Keratinocyte (primary cell): ENCODE results near the gene TGFBRAP1. TPM values are rescaled to one million over a fixed set of nuclear protein-coding genes. Genes with fewer than 3 reads are reported as not detected.

Experiments
- DNase-seq: peaks from one replicate; pipeline ENCODE4 v3.0.0-alpha.2; 2011; ENCODE audit warnings: low read depth, missing footprints, low spot score
- FAIRE-seq: peaks from 2 replicates; lab custom pipeline; 2011; peaks lifted over from hg19 to GRCh38; lab: Jason Lieb, UNC
- H2AFZ ChIP-seq: 2 replicates; pipeline ENCODE4 v1.6.0; 2012; ENCODE audit warnings: low read length, control low read depth, inconsistent platforms; ENCODE audit not compliant: control insufficient read depth
- H3K27ac ChIP-seq: 2 replicates; pipeline ENCODE4 v1.5.1; 2011; ENCODE audit warnings: low read length; ENCODE audit not compliant: control insufficient read depth, insufficient read depth
- H3K27me3 ChIP-seq: 3 replicates; pipeline ENCODE4 v1.6.0; 2011; ENCODE audit warnings: low read length; ENCODE audit not compliant: control insufficient read depth, insufficient read depth; ENCODE audit errors: extremely low read depth
- H3K36me3 ChIP-seq, 2 experiments: 2 replicates in 1 of 2; 3 replicates in 1 of 2; pipeline ENCODE4 v1.5.1; 2011; ENCODE audit warnings: low read length in 2 of 2, mild to moderate bottlenecking in 1 of 2; ENCODE audit not compliant: control insufficient read depth in 2 of 2, insufficient read depth in 2 of 2; ENCODE audit errors: extremely low read depth in 1 of 2
- H3K4me1 ChIP-seq: 3 replicates; pipeline ENCODE4 v1.5.1; 2011; ENCODE audit warnings: low read length; ENCODE audit not compliant: control insufficient read depth, insufficient read depth; ENCODE audit errors: extremely low read depth
- H3K4me2 ChIP-seq: 3 replicates; pipeline ENCODE4 v1.6.0; 2011; ENCODE audit warnings: low read depth, low read length; ENCODE audit not compliant: control insufficient read depth, insufficient read depth; ENCODE audit errors: extremely low read depth
- H3K4me3 ChIP-seq, 3 experiments: fragments of 200-600 bp in 1 of 3; sonication (generic) in 1 of 3; 2 replicates in 2 of 3; 3 replicates in 1 of 3; pipeline ENCODE4 v1.5.1; 2011 to 2016; ENCODE audit warnings: low read length in 3 of 3, mild to moderate bottlenecking in 3 of 3, control low read depth in 2 of 3, inconsistent platforms in 1 of 3, low read depth in 1 of 3, mixed read lengths in 1 of 3, mixed run types in 1 of 3, moderate library complexity in 1 of 3; ENCODE audit not compliant: control insufficient read depth in 2 of 3, insufficient read depth in 2 of 3; ENCODE audit errors: extremely low read depth in 1 of 3
- H3K79me2 ChIP-seq: 2 replicates; pipeline ENCODE4 v1.6.0; 2012; ENCODE audit warnings: low read length; ENCODE audit not compliant: control insufficient read depth, insufficient read depth
- H3K9ac ChIP-seq: 3 replicates; pipeline ENCODE4 v1.6.0; 2011; ENCODE audit warnings: low read length; ENCODE audit not compliant: control insufficient read depth, insufficient read depth; ENCODE audit errors: extremely low read depth
- H3K9me1 ChIP-seq: 3 replicates; pipeline ENCODE4 v1.6.0; 2011; ENCODE audit warnings: low read length; ENCODE audit not compliant: control insufficient read depth, insufficient read depth; ENCODE audit errors: extremely low read depth
- H3K9me3 ChIP-seq: 2 replicates; pipeline ENCODE4 v1.5.1; 2012; ENCODE audit warnings: low read depth, low read length; ENCODE audit not compliant: control insufficient read depth
- H4K20me1 ChIP-seq: 3 replicates; pipeline ENCODE4 v1.6.0; 2011; ENCODE audit warnings: low read length; ENCODE audit not compliant: control insufficient read depth, insufficient read depth; ENCODE audit errors: extremely low read depth
- EZH2 ChIP-seq: IDR thresholded peaks from one replicate; pipeline ENCODE4 v1.6.1; 2012; ENCODE audit warnings: inconsistent platforms, mild to moderate bottlenecking, low read length, moderate library complexity
- dilution Hi-C: fragments of 300-500 bp; cut with MboI; formaldehyde crosslinking; loops from one replicate; pipeline ENCODE4 v1.7.0; 2020; ENCODE audit warnings: low sequenced_read_pairs; ENCODE audit not compliant: extremely low pct_ligation_motif_present
- polyA plus RNA-seq, 5 experiments: library from polyadenylated mRNA; depleted of rRNA in 3 of 5; stranded (reverse) in 3 of 5; stranded (forward) in 1 of 5; unstranded in 1 of 5; fragments of >200 nt; gene quantifications; 1 replicate in 1 of 5; 2 replicates in 3 of 5; 3 replicates in 1 of 5; pipeline versions ENCODE4 v1.2.1 to v1.2.3, GENCODE V29; 2011 to 2012; ENCODE audit warnings: missing spikeins in 2 of 5, low read depth in 1 of 5, low replicate concordance in 1 of 5
- TF ChIP-seq, protein P1 (sequence below), 3 experiments: IDR thresholded peaks in 1 of 3; conservative IDR thresholded peaks in 1 of 3; optimal IDR thresholded peaks in 1 of 3; 2 replicates in 2 of 3; 3 replicates in 1 of 3; pipeline versions ENCODE3 to v1.5.1; 2011; ENCODE audit warnings: low read length in 3 of 3, mild to moderate bottlenecking in 3 of 3, moderate library complexity in 2 of 3, control low read depth in 1 of 3, inconsistent platforms in 1 of 3; ENCODE audit not compliant: insufficient read depth in 2 of 3; ENCODE audit errors: extremely low read depth in 1 of 3

Gene TGFBRAP1
- polyA plus RNA-seq, 1 donor (not counting 4 experiments of a cell fraction or from before 2014, with no cell fraction given), result 9.3 TPM

DNA sequence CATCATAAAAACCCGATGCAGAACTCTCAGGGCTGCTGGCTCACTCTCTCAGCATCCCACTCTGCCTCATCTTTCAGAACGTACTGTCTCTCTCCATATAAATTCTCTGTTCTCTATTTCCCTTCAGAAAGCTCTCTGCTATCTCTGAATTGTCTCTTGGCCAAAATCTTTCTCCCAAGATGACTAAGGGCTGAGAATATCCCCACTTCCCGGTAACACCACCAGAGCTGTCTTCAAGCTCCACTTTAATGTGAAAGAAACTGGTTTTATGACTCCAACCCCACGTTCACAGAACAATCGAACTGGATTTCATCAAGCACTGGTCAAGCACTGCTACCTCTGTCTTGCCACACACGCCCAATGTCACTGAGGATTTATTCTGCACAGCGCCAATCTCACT, 22.4 kb downstream of the TGFBRAP1 start:
- Histone ChIP-seq H3K4me1 (no peaks in the 10 kb centered on the region), H3K4me2 (no peak overlapping the region), H3K27me3 (no peaks in the 10 kb centered on the region), H3K9ac (no peak overlapping the region), H4K20me1 (no peaks in the 10 kb centered on the region), H3K79me2 (peaks cover 49% of the 10 kb centered on the region), H3K9me1 (no peaks in the 10 kb centered on the region), H3K27ac (no peak overlapping the region), H3K4me3 (no peak overlapping the region), H2AFZ (no peak overlapping the region), H3K36me3 (peaks cover 9 to 13% of the 10 kb centered on the region in 2 experiments), H3K9me3 (no peaks in the 10 kb centered on the region)
- FAIRE-seq (no peak), DNase-seq (no peak)
- TF ChIP-seq EZH2, result no peak
- TF ChIP-seq, protein P1, sequence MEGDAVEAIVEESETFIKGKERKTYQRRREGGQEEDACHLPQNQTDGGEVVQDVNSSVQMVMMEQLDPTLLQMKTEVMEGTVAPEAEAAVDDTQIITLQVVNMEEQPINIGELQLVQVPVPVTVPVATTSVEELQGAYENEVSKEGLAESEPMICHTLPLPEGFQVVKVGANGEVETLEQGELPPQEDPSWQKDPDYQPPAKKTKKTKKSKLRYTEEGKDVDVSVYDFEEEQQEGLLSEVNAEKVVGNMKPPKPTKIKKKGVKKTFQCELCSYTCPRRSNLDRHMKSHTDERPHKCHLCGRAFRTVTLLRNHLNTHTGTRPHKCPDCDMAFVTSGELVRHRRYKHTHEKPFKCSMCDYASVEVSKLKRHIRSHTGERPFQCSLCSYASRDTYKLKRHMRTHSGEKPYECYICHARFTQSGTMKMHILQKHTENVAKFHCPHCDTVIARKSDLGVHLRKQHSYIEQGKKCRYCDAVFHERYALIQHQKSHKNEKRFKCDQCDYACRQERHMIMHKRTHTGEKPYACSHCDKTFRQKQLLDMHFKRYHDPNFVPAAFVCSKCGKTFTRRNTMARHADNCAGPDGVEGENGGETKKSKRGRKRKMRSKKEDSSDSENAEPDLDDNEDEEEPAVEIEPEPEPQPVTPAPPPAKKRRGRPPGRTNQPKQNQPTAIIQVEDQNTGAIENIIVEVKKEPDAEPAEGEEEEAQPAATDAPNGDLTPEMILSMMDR (optimal IDR thresholded peaks at IDR 0.05 in 1 of 3, IDR thresholded peaks at IDR 0.05 in 1 of 3, conservative IDR thresholded peaks at IDR 0.05 in 1 of 3; ENCODE audit: extremely low read depth in 1 of 3, insufficient read depth in 2 of 3, low read length in 3 of 3), result no peak
- dilution Hi-C loops, result no loop called here

DNA sequence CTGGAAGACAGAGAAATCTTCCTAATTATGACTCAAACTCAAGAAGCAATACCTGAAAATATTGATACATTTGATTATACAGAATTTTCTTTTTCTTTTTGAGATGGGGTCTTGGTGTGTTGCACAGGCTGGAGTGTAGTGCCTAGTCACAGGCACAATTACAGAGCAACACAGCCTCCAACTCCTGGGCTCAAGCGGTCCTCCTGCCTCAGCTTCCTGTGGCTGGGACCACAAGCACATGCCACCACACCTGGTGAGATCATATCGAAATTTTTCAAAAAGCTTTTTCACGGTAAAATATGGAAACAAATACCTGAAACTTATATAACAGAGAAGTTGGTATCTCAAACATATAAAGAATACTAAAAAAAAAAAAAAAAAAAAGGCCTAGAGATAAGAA, 27.9 kb downstream of the TGFBRAP1 start:
- no peak overlapping the region for H2AFZ ChIP-seq
- no peak overlapping the region for H3K9ac ChIP-seq
- no peaks in the 10 kb centered on the region for H4K20me1 ChIP-seq
- H3K4me2 ChIP-seq, result no peak overlapping the region
- no peaks in the 10 kb centered on the region for H3K4me1 ChIP-seq
- H3K79me2 ChIP-seq, result peaks cover 33% of the 10 kb centered on the region
- DNase-seq (no peak), FAIRE-seq (no peak)
- no peak overlapping the region for H3K4me3 ChIP-seq
- H3K9me1 ChIP-seq, result no peaks in the 10 kb centered on the region
- H3K9me3 ChIP-seq, result no peaks in the 10 kb centered on the region
- H3K27ac ChIP-seq, result no peak overlapping the region
- H3K27me3 ChIP-seq, result no peaks in the 10 kb centered on the region
- dilution Hi-C loops, result no loop called here
- peaks cover 3 to 21% of the 10 kb centered on the region in 2 experiments for H3K36me3 ChIP-seq
- no peak for TF ChIP-seq EZH2
- TF ChIP-seq, protein P1 (optimal IDR thresholded peaks at IDR 0.05 in 1 of 3, IDR thresholded peaks at IDR 0.05 in 1 of 3, conservative IDR thresholded peaks at IDR 0.05 in 1 of 3; ENCODE audit: extremely low read depth in 1 of 3, insufficient read depth in 2 of 3, low read length in 3 of 3), result no peak
